ENCODE measurements around the gene FAM236D. TPM values are rescaled to one million over a fixed set of nuclear protein-coding genes. Genes with fewer than 3 reads are reported as not detected.
"Not testable (repeated sequence)": the region's sequence is repeated elsewhere in the genome, so short reads cannot be mapped to it uniquely, and the experiment has no call there.

FAM236D gene
- total RNA-seq: not detected in 2 replicates
- total RNA-seq (2013): not detected
- polyA plus RNA-seq: not detected in 2 replicates
- polyA minus RNA-seq: not detected in 2 replicates

DNA sequence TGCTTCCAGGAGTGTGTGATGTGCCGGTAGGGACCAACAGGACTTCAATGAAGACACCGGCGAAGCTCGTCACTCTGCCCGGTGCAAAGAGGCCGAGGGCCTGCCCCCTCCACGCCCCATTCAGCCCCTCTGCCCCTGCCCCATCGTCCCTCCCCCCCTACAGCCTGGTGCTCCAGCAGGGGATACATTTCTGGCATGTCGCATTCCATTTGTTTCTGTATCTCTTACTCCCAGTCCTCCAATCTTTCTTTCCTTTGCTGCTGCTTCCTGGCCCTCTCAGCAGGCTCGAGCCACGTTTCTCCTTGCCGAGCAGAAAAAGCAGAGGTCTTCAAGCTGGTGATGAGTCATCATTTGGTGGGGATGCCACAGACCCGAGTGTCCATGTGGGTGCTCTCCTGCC lies at the start of gene FAM236D:
FAM236D (minus strand) TSS at position 101 of the 400 bp plus-strand sequence; CDS start at position 1, 100 bp downstream.
- H3K79me2 ChIP-seq (ENCODE audit: control insufficient read depth, insufficient read depth, low read length); H3K9me3 ChIP-seq (ENCODE audit: control extremely low read depth in 1 of 3, control insufficient read depth in 2 of 3, insufficient read depth in 1 of 3, low read length in 2 of 3); H3K4me1 Mint-ChIP-seq; H3K4me1 ChIP-seq (ENCODE audit: control insufficient read depth in 2 of 2, insufficient read depth in 2 of 2, low read length in 2 of 2); H3K27me3 ChIP-seq (replicated peaks in 1 of 4; ENCODE audit: control extremely low read depth in 1 of 4, control insufficient read depth in 3 of 4, insufficient read depth in 4 of 4, low read length in 3 of 4); H3K9me3 Mint-ChIP-seq (ENCODE audit: insufficient read depth); H3K36me3 ChIP-seq (replicated peaks in 1 of 2; ENCODE audit: control extremely low read depth in 1 of 2, control insufficient read depth in 1 of 2, extremely low read depth in 1 of 2, insufficient read depth in 2 of 2, low read length in 1 of 2); H3K27me3 Mint-ChIP-seq; intact Hi-C loops (cut with micrococcal nuclease); H4K20me1 ChIP-seq (ENCODE audit: control insufficient read depth, insufficient read depth, low read length, poor library complexity, severe bottlenecking); H3K4me2 ChIP-seq (replicated peaks; ENCODE audit: low read depth, low read length, poor library complexity, severe bottlenecking); POLR2A ChIA-PET; DNase-seq; H3K9ac ChIP-seq (ENCODE audit: low read length); H3K27ac ChIP-seq (ENCODE audit: low read length in 2 of 2); H3K4me3 ChIP-seq (ENCODE audit: control extremely low read depth in 1 of 5, extremely low read depth in 1 of 5, insufficient read depth in 1 of 5, low read depth in 2 of 5, low read length in 4 of 5); H2AFZ ChIP-seq (ENCODE audit: insufficient read depth, low read depth, low read length, poor library complexity, severe bottlenecking); H3K4me3 Mint-ChIP-seq; CTCF ChIA-PET; H3K27ac Mint-ChIP-seq; ATAC-seq (ENCODE audit: low read depth): not testable (repeated sequence)
- WGBS (ENCODE audit: insufficient coverage): no CpG with 5 or more reads among the region's 13 CpGs

DNA sequence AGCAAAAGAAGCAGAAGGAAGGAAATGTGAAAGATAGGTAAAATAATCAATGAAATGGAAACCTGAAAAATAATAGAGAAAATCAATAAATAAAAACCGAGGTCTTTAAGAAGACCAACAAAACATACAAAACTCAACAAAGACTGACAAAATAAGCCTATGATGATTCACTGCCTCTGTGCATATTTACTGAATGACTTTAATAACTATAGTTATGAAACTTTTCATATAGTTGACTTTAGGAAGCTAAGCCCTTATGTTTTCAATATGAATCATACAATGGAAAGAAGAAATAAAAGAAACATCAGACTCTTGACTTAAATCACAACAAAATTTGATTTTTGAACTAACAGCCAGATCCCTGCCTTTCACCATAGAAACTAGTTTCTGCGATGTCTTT lies 29.5 kb upstream of the FAM236D start:
- H3K27ac Mint-ChIP-seq; H3K36me3 ChIP-seq (replicated peaks in 1 of 2; ENCODE audit: control extremely low read depth in 1 of 2, control insufficient read depth in 1 of 2, extremely low read depth in 1 of 2, insufficient read depth in 2 of 2, low read length in 1 of 2); H3K27me3 ChIP-seq (replicated peaks in 1 of 4; ENCODE audit: control extremely low read depth in 1 of 4, control insufficient read depth in 3 of 4, insufficient read depth in 4 of 4, low read length in 3 of 4); H2AFZ ChIP-seq (ENCODE audit: insufficient read depth, low read depth, low read length, poor library complexity, severe bottlenecking); H3K4me2 ChIP-seq (replicated peaks; ENCODE audit: low read depth, low read length, poor library complexity, severe bottlenecking); H3K27ac ChIP-seq (ENCODE audit: low read length in 2 of 2); H3K79me2 ChIP-seq (ENCODE audit: control insufficient read depth, insufficient read depth, low read length); H3K9ac ChIP-seq (ENCODE audit: low read length); intact Hi-C loops (cut with micrococcal nuclease); POLR2A ChIA-PET; ATAC-seq (ENCODE audit: low read depth); H3K27me3 Mint-ChIP-seq; H3K4me1 ChIP-seq (ENCODE audit: control insufficient read depth in 2 of 2, insufficient read depth in 2 of 2, low read length in 2 of 2); H3K4me1 Mint-ChIP-seq; H3K4me3 ChIP-seq (ENCODE audit: control extremely low read depth in 1 of 5, extremely low read depth in 1 of 5, insufficient read depth in 1 of 5, low read depth in 2 of 5, low read length in 4 of 5); H3K9me3 ChIP-seq (ENCODE audit: control extremely low read depth in 1 of 3, control insufficient read depth in 2 of 3, insufficient read depth in 1 of 3, low read length in 2 of 3); CTCF ChIA-PET; H4K20me1 ChIP-seq (ENCODE audit: control insufficient read depth, insufficient read depth, low read length, poor library complexity, severe bottlenecking); H3K4me3 Mint-ChIP-seq; DNase-seq; H3K9me3 Mint-ChIP-seq (ENCODE audit: insufficient read depth): not testable (repeated sequence)
- WGBS (ENCODE audit: insufficient coverage): no CpG with 5 or more reads among the region's 2 CpGs

- H3K27ac ChIP-seq (ENCODE audit: low read length in 2 of 2); H2AFZ ChIP-seq (ENCODE audit: insufficient read depth, low read depth, low read length, poor library complexity, severe bottlenecking); H3K27me3 Mint-ChIP-seq; H3K4me3 Mint-ChIP-seq; H3K27me3 ChIP-seq (replicated peaks in 1 of 4; ENCODE audit: control extremely low read depth in 1 of 4, control insufficient read depth in 3 of 4, insufficient read depth in 4 of 4, low read length in 3 of 4); H3K4me2 ChIP-seq (replicated peaks; ENCODE audit: low read depth, low read length, poor library complexity, severe bottlenecking); H3K9ac ChIP-seq (ENCODE audit: low read length); DNase-seq; H3K4me1 Mint-ChIP-seq; H3K79me2 ChIP-seq (ENCODE audit: control insufficient read depth, insufficient read depth, low read length); CTCF ChIA-PET; H3K4me1 ChIP-seq (ENCODE audit: control insufficient read depth in 2 of 2, insufficient read depth in 2 of 2, low read length in 2 of 2); ATAC-seq (ENCODE audit: low read depth); H3K4me3 ChIP-seq (ENCODE audit: control extremely low read depth in 1 of 5, extremely low read depth in 1 of 5, insufficient read depth in 1 of 5, low read depth in 2 of 5, low read length in 4 of 5); POLR2A ChIA-PET; H4K20me1 ChIP-seq (ENCODE audit: control insufficient read depth, insufficient read depth, low read length, poor library complexity, severe bottlenecking); H3K9me3 Mint-ChIP-seq (ENCODE audit: insufficient read depth); intact Hi-C loops (cut with micrococcal nuclease); H3K9me3 ChIP-seq (ENCODE audit: control extremely low read depth in 1 of 3, control insufficient read depth in 2 of 3, insufficient read depth in 1 of 3, low read length in 2 of 3); H3K27ac Mint-ChIP-seq; H3K36me3 ChIP-seq (replicated peaks in 1 of 2; ENCODE audit: control extremely low read depth in 1 of 2, control insufficient read depth in 1 of 2, extremely low read depth in 1 of 2, insufficient read depth in 2 of 2, low read length in 1 of 2): not testable (repeated sequence)
- WGBS (ENCODE audit: insufficient coverage): no CpG with 5 or more reads among the region's 13 CpGs
Observed at GRCh38 chrX:72830701-72831100, 22.7 kb upstream of the FAM236D start.

DNA sequence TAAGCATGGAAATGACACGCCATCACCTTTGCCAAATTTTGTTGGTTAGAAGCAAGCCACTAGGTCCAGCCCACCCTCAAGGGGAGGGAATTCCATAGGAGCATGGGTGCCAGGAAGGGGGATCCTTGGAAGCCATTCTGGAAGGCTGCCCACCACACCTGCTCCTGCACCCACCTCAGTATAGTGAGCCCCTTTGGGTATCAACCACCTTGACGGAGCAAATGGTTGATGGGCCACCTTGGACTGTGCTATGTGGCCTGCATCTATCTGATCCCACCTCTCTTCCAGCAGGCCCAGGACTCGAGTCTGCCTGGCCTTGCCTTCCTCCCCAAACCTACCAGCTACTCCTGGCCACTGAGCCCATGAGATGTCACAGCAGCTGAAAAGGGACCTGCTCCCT lies 17.6 kb downstream of the FAM236D start:
- POLR2A ChIA-PET; H3K27ac ChIP-seq (ENCODE audit: low read length in 2 of 2); H3K9ac ChIP-seq (ENCODE audit: low read length); H3K4me1 ChIP-seq (ENCODE audit: control insufficient read depth in 2 of 2, insufficient read depth in 2 of 2, low read length in 2 of 2); H3K36me3 ChIP-seq (replicated peaks in 1 of 2; ENCODE audit: control extremely low read depth in 1 of 2, control insufficient read depth in 1 of 2, extremely low read depth in 1 of 2, insufficient read depth in 2 of 2, low read length in 1 of 2); H3K27me3 Mint-ChIP-seq; H3K4me3 Mint-ChIP-seq; H3K4me1 Mint-ChIP-seq; intact Hi-C loops (cut with micrococcal nuclease); DNase-seq; H3K27ac Mint-ChIP-seq; ATAC-seq (ENCODE audit: low read depth); H3K9me3 ChIP-seq (ENCODE audit: control extremely low read depth in 1 of 3, control insufficient read depth in 2 of 3, insufficient read depth in 1 of 3, low read length in 2 of 3); CTCF ChIA-PET; H3K79me2 ChIP-seq (ENCODE audit: control insufficient read depth, insufficient read depth, low read length); H3K27me3 ChIP-seq (replicated peaks in 1 of 4; ENCODE audit: control extremely low read depth in 1 of 4, control insufficient read depth in 3 of 4, insufficient read depth in 4 of 4, low read length in 3 of 4); H4K20me1 ChIP-seq (ENCODE audit: control insufficient read depth, insufficient read depth, low read length, poor library complexity, severe bottlenecking); H3K4me2 ChIP-seq (replicated peaks; ENCODE audit: low read depth, low read length, poor library complexity, severe bottlenecking); H3K4me3 ChIP-seq (ENCODE audit: control extremely low read depth in 1 of 5, extremely low read depth in 1 of 5, insufficient read depth in 1 of 5, low read depth in 2 of 5, low read length in 4 of 5); H2AFZ ChIP-seq (ENCODE audit: insufficient read depth, low read depth, low read length, poor library complexity, severe bottlenecking); H3K9me3 Mint-ChIP-seq (ENCODE audit: insufficient read depth): not testable (repeated sequence)
- no CpG with 5 or more reads among the region's 3 CpGs for WGBS (ENCODE audit: insufficient coverage)

Measured in B cell (primary cell).